ENCODE data around the gene LIMD2. TPM values are rescaled to one million over a fixed set of nuclear protein-coding genes. Genes with fewer than 3 reads are reported as not detected.
A peak's percentile ranks its signal among the peaks of the same experiment; 100 is the strongest.

The LIMD2 gene
- total RNA-seq, 1 experiment from 2014 or later, result 15.3 TPM

GRCh38 chr17:63741143-63741407 lies 41.1 kb upstream of the LIMD2 start:
- TF ChIP-seq REST (IDR thresholded peaks at IDR 0.05; ENCODE audit: insufficient read depth in 1 of 2, low read depth in 2 of 2, low read length in 1 of 2) (no peak), CTCF (IDR thresholded peaks at IDR 0.05) (no peak), TCF7L2 (IDR thresholded peaks at IDR 0.05; ENCODE audit: low read depth, low read length) (no peak), POLR2AphosphoS5 (IDR thresholded peaks at IDR 0.05; ENCODE audit: low read depth, low read length) (no peak), SIN3A (IDR thresholded peaks at IDR 0.05; ENCODE audit: borderline replicate concordance, insufficient read depth, low read depth, low read length) (no peak)
- H3K27me3 ChIP-seq (ENCODE audit: control insufficient read depth, insufficient read depth, low read length), result no peaks in the 10 kb centered on the region
- H3K36me3 ChIP-seq (ENCODE audit: control insufficient read depth, insufficient read depth, low read length), result peaks cover 10% of the 10 kb centered on the region
- ChIA-PET CTCF (interaction anchor here (0.6 kb wide), 1 partner anchor 309 kb away, joined by 3 read pairs; no protein-coding TSS in a partner anchor), POLR2A (no interaction called here)
- DNase-seq (ENCODE audit: low read depth, low spot score) (no peak), ATAC-seq (no peak; the same call in 1 of the 2 replicates)
- peaks cover 7% of the 10 kb centered on the region; the same call in 1 of the 2 replicates for H3K4me1 ChIP-seq (ENCODE audit: control insufficient read depth, insufficient read depth, low read length)
- BruUV-seq (replicated peaks), result no TSS peak
- H3K27ac ChIP-seq (ENCODE audit: low read length), result peak overlapping the region; percentile 97
- peak overlapping the region; percentile 90 for H3K4me3 ChIP-seq (ENCODE audit: low read depth in 2 of 2, low read length in 2 of 2)
- no peaks in the 10 kb centered on the region for H3K9me3 ChIP-seq (ENCODE audit: control insufficient read depth, insufficient read depth, low read depth, low read length)
- intact Hi-C loops (cut with micrococcal nuclease; ENCODE audit: unreplicated experiment), result no loop called here
- in situ Hi-C loops (cut with HindIII; ENCODE audit: low pct_unique_long_range_greater_than_20kb, low sequenced_read_pairs), result no loop called here

GRCh38 chr17:63740464-63741142 lies 40.7 kb upstream of the LIMD2 start:
- TSS peak; percentile 87 for BruUV-seq (replicated peaks)
- Histone ChIP-seq H3K27me3 (ENCODE audit: control insufficient read depth, insufficient read depth, low read length) (no peaks in the 10 kb centered on the region), H3K27ac (ENCODE audit: low read length) (peak overlapping the region; percentile 97), H3K4me1 (ENCODE audit: control insufficient read depth, insufficient read depth, low read length) (peaks cover 7% of the 10 kb centered on the region; the same call in 1 of the 2 replicates), H3K36me3 (ENCODE audit: control insufficient read depth, insufficient read depth, low read length) (peaks cover 5% of the 10 kb centered on the region), H3K9me3 (ENCODE audit: control insufficient read depth, insufficient read depth, low read depth, low read length) (no peaks in the 10 kb centered on the region), H3K4me3 (ENCODE audit: low read depth in 2 of 2, low read length in 2 of 2) (peak overlapping the region; percentile 90)
- DNase-seq (ENCODE audit: low read depth, low spot score) (no peak), ATAC-seq (no peak)
- CTCF ChIA-PET, result no interaction called here
- intact Hi-C loops (cut with micrococcal nuclease; ENCODE audit: unreplicated experiment) (no loop called here), in situ Hi-C loops (cut with HindIII; ENCODE audit: low pct_unique_long_range_greater_than_20kb, low sequenced_read_pairs) (no loop called here)
- POLR2A ChIA-PET, result interaction anchor here (0.6 kb wide), 1 partner anchor 11 kb away, joined by 3 read pairs; no protein-coding TSS in a partner anchor
- no peak for TF ChIP-seq CTCF (IDR thresholded peaks at IDR 0.05)
- no peak for TF ChIP-seq TCF7L2 (IDR thresholded peaks at IDR 0.05; ENCODE audit: low read depth, low read length)
- no peak for TF ChIP-seq POLR2AphosphoS5 (IDR thresholded peaks at IDR 0.05; ENCODE audit: low read depth, low read length)
- no peak for TF ChIP-seq REST (IDR thresholded peaks at IDR 0.05; ENCODE audit: insufficient read depth in 1 of 2, low read depth in 2 of 2, low read length in 1 of 2)
- TF ChIP-seq SIN3A (IDR thresholded peaks at IDR 0.05; ENCODE audit: borderline replicate concordance, insufficient read depth, low read depth, low read length), result no peak

Data from Panc1 (cell line).